Tibial nerve (tissue), 4 donors: ENCODE results near the gene PSMD8.
"Not testable (repeated sequence)": the region's sequence is repeated elsewhere in the genome, so short reads cannot be mapped to it uniquely, and the experiment has no call there.

ENCODE experiments used
- EP300 ChIP-seq, 2 donors: sonication (generic); formaldehyde crosslinking; IDR thresholded peaks; one replicate each; pipeline ENCODE4 v1.6.1; 2017; ENCODE audit warnings: antibody characterized with exemption in 2 of 2, mild to moderate bottlenecking in 1 of 2
- POLR2A ChIP-seq, 2 donors: fragments of 450-650 bp; IDR thresholded peaks; one replicate each; pipeline ENCODE4 v1.6.1; 2017; ENCODE audit warnings: antibody characterized with exemption in 2 of 2, mild to moderate bottlenecking in 2 of 2, moderate library complexity in 2 of 2
- TF ChIP-seq, protein P1 (sequence below), 5 experiments: fragments of 200-600 bp in 3 of 5; fragments of 450-650 bp in 2 of 5; sonication (generic) in 3 of 5; IDR thresholded peaks; one replicate each; pipeline ENCODE4 v1.5.1; 2016 to 2019; ENCODE audit warnings: antibody characterized with exemption in 5 of 5, mild to moderate bottlenecking in 3 of 5, moderate library complexity in 2 of 5

DNA sequence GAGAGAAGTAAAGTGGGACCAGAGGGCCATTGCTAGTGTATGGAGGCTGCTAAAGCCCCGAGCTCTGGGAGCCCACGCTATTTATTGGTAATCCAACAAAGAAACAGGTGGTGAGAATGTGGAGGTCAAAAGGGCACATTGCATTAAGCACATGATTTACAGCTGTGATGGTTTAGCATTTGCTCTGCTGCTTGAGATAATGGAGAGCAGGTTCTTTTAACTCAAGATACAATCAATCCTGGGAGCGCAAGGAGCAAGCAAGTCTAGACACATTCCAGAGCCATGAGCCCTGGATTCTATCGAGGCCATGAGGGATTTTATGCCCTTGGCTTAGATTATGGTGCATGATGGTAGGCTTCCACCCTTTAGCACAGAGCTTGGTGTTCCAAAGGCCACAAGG, 35.4 kb upstream of the PSMD8 start:
- TF ChIP-seq, protein P1, sequence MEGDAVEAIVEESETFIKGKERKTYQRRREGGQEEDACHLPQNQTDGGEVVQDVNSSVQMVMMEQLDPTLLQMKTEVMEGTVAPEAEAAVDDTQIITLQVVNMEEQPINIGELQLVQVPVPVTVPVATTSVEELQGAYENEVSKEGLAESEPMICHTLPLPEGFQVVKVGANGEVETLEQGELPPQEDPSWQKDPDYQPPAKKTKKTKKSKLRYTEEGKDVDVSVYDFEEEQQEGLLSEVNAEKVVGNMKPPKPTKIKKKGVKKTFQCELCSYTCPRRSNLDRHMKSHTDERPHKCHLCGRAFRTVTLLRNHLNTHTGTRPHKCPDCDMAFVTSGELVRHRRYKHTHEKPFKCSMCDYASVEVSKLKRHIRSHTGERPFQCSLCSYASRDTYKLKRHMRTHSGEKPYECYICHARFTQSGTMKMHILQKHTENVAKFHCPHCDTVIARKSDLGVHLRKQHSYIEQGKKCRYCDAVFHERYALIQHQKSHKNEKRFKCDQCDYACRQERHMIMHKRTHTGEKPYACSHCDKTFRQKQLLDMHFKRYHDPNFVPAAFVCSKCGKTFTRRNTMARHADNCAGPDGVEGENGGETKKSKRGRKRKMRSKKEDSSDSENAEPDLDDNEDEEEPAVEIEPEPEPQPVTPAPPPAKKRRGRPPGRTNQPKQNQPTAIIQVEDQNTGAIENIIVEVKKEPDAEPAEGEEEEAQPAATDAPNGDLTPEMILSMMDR (IDR thresholded peaks at IDR 0.05), result not testable (repeated sequence)
- not testable (repeated sequence) for TF ChIP-seq POLR2A, EP300 (IDR thresholded peaks at IDR 0.05)
